GM12878 (cell line): Measurements from ENCODE around the gene FTO. TPM values are rescaled to one million over a fixed set of nuclear protein-coding genes. Genes with fewer than 3 reads are reported as not detected.

Experiments used
- ATAC-seq: fragments of 200-7000 bp; cut with Tn5 transposase; 3 replicates; pipeline ENCODE4 v1.9.1; 2020; ENCODE audit warnings: mild to moderate bottlenecking, moderate library complexity
- BruUV-seq: library from RNA; stranded (reverse); fragments of 400-500 nt; replicated peaks from 2 replicates; lab custom pipeline; 2021; lab: Mats Ljungman, UMichigan
- CTCF ChIA-PET: fragments of 300-600 bp; sonication (Branson Sonifier 250); formaldehyde crosslinking; extraction: SDS; loops from one replicate; lab custom pipeline; 2021; ENCODE audit warnings: inconsistent platforms; lab: Yijun Ruan, JAX
- POLR2A ChIA-PET: fragments of 350-600 bp; formaldehyde crosslinking; extraction: SDS; loops from one replicate; lab custom pipeline; 2021; ENCODE audit warnings: inconsistent platforms; lab: Charles Lee
- RAD21 ChIA-PET: fragments of 300-600 bp; sonication (Branson Sonifier 250); formaldehyde crosslinking; loops from one replicate; lab custom pipeline; 2023; ENCODE audit warnings: antibody characterized with exemption; ENCODE audit not compliant: unreplicated experiment; lab: Charles Lee
- SMC1A ChIA-PET: fragments of 300-600 bp; sonication (Branson Sonifier 250); formaldehyde crosslinking; loops from one replicate; lab custom pipeline; 2023; ENCODE audit not compliant: unreplicated experiment, uncharacterized antibody; lab: Charles Lee
- DNase-seq: peaks from one replicate; pipeline ENCODE4 v3.0.0-alpha.2; 2011; ENCODE audit warnings: low read depth, low spot score
- FAIRE-seq: peaks from 3 replicates; lab custom pipeline; 2011; peaks lifted over from hg19 to GRCh38; lab: Jason Lieb, UNC
- H2AFZ ChIP-seq: 2 replicates; pipeline ENCODE4 v1.6.0; 2011; ENCODE audit warnings: low read depth, low read length, control low read depth; ENCODE audit not compliant: control insufficient read depth
- H3K27ac ChIP-seq: 2 replicates; pipeline ENCODE4 v1.5.1; 2011; ENCODE audit warnings: control low read depth; ENCODE audit not compliant: control insufficient read depth, insufficient read depth
- H3K27me3 ChIP-seq, 2 experiments: replicated peaks in 1 of 2; 2 replicates each; pipeline versions ENCODE4 v1.6.0 to v1.6.1; 2011; ENCODE audit warnings: low read length in 1 of 2; ENCODE audit not compliant: control insufficient read depth in 2 of 2, insufficient read depth in 2 of 2
- H3K36me3 ChIP-seq, 2 experiments: 2 replicates each; pipeline ENCODE4 v1.5.1; 2011; ENCODE audit warnings: low read length in 1 of 2; ENCODE audit not compliant: control insufficient read depth in 2 of 2, insufficient read depth in 2 of 2
- H3K4me1 ChIP-seq: 2 replicates; pipeline ENCODE4 v1.6.1; 2011; ENCODE audit warnings: mild to moderate bottlenecking, low read length, moderate library complexity, mixed read lengths; ENCODE audit not compliant: control insufficient read depth, insufficient read depth
- H3K4me2 ChIP-seq: 2 replicates; pipeline ENCODE4 v1.6.0; 2011; ENCODE audit warnings: control low read depth; ENCODE audit not compliant: control insufficient read depth, insufficient read depth
- H3K4me3 ChIP-seq: fragments of 200-600 bp; sonication (generic); 2 replicates; pipeline ENCODE4 v1.5.1; 2016
- H3K79me2 ChIP-seq: 2 replicates; pipeline ENCODE4 v1.6.0; 2011; ENCODE audit warnings: low read length; ENCODE audit not compliant: control insufficient read depth, insufficient read depth
- H3K9ac ChIP-seq: 2 replicates; pipeline ENCODE4 v1.8.0; 2011; ENCODE audit warnings: low read length, control low read depth, mixed read lengths; ENCODE audit not compliant: control insufficient read depth, insufficient read depth
- H3K9me3 ChIP-seq: replicated peaks from 3 replicates; pipeline ENCODE4 v1.5.1; 2011; ENCODE audit warnings: mild to moderate bottlenecking, low read length; ENCODE audit not compliant: control insufficient read depth, insufficient read depth
- H4K20me1 ChIP-seq: 2 replicates; pipeline ENCODE4 v1.6.0; 2011; ENCODE audit not compliant: control insufficient read depth, insufficient read depth
- CBFB ChIP-seq: IDR thresholded peaks from 2 replicates; pipeline ENCODE4 v1.6.1; 2016; ENCODE audit warnings: antibody characterized with exemption, low read depth
- HDGF ChIP-seq: fragments of 450-650 bp; IDR thresholded peaks from 2 replicates; pipeline ENCODE4 v1.6.1; 2016; ENCODE audit warnings: antibody characterized with exemption
- MYB ChIP-seq: fragments of 150-350 bp; IDR thresholded peaks from 2 replicates; pipeline ENCODE4 v1.6.1; 2014; ENCODE audit warnings: mild to moderate bottlenecking, low read depth, low read length, borderline replicate concordance
- NRF1 ChIP-seq: conservative IDR thresholded peaks from 2 replicates; pipeline ENCODE4 v1.6.1; 2011; ENCODE audit warnings: mild to moderate bottlenecking, low read depth, low read length, improper control_type of control experiment
- PAX5 ChIP-seq: IDR thresholded peaks from 2 replicates; pipeline ENCODE4 v1.6.1; 2011; ENCODE audit warnings: low read depth, low read length, borderline replicate concordance
- SIN3A ChIP-seq: IDR thresholded peaks from 2 replicates; pipeline ENCODE4 v1.6.1; 2012; ENCODE audit warnings: low read depth, low read length, improper control_type of control experiment
- TCF12 ChIP-seq: IDR thresholded peaks from 2 replicates; pipeline ENCODE4 v1.6.1; 2011; ENCODE audit warnings: low read depth, mild to moderate bottlenecking, low read length
- WGBS: methylation state at CpG from one replicate; pipeline ENCODE4 v1.1.6; 2016; ENCODE audit warnings: low lambda C conversion rate; ENCODE audit not compliant: insufficient replicate concordance, insufficient coverage; ENCODE audit errors: missing lambda C conversion rate; 5-methylcytosine and 5-hydroxymethylcytosine counted together
- in situ Hi-C: fragments of 300-500 bp; cut with MboI; formaldehyde crosslinking; loops from 9 replicates; pipeline ENCODE4 v1.14.3; 2018; ENCODE audit warnings: mixed read lengths
- intact Hi-C: fragments of 100-400 bp; cut with micrococcal nuclease; formaldehyde crosslinking; loops from one replicate; pipeline ENCODE4 v1.14.2; 2022; ENCODE audit not compliant: unreplicated experiment
- polyA plus RNA-seq, 11 experiments: library from polyadenylated mRNA; depleted of rRNA in 4 of 11; unstranded in 6 of 11; stranded (reverse) in 5 of 11; fragments of >200 nt; fragmentation: Nextera tagmentation in 4 of 11; fragmentation: Illumina TruSeq in 1 of 11; extraction: Ambion mirVana in 4 of 11; extraction: Trizol in 1 of 11; gene quantifications; 1 replicate in 1 of 11; 2 replicates in 10 of 11; pipeline versions ENCODE4 v1.2.1 to v1.2.3, GENCODE V29; 2011 to 2016; ENCODE audit warnings: inconsistent platforms in 2 of 11, missing spikeins in 2 of 11, low read depth in 1 of 11
- total RNA-seq, 4 experiments: library from RNA; depleted of rRNA in 3 of 4; stranded (reverse); fragments of >200 nt in 3 of 4; fragmentation: Illumina TruSeq in 1 of 4; extraction: Trizol in 1 of 4; gene quantifications; 2 replicates each; pipeline versions ENCODE4 v1.2.1 to v1.2.3, GENCODE V29; 2013 to 2021
- TF ChIP-seq, protein P1 (sequence below): fragments of 150-350 bp; IDR thresholded peaks from 2 replicates; pipeline ENCODE4 v1.6.1; 2016; ENCODE audit warnings: low read depth, low read length

The FTO gene
- total and polyA plus RNA-seq, 10 of the 15 experiments (the other 5 are each of a cell fraction or from before 2014, with no cell fraction given): 20.1 to 55.0 (median 47.0) TPM

DNA sequence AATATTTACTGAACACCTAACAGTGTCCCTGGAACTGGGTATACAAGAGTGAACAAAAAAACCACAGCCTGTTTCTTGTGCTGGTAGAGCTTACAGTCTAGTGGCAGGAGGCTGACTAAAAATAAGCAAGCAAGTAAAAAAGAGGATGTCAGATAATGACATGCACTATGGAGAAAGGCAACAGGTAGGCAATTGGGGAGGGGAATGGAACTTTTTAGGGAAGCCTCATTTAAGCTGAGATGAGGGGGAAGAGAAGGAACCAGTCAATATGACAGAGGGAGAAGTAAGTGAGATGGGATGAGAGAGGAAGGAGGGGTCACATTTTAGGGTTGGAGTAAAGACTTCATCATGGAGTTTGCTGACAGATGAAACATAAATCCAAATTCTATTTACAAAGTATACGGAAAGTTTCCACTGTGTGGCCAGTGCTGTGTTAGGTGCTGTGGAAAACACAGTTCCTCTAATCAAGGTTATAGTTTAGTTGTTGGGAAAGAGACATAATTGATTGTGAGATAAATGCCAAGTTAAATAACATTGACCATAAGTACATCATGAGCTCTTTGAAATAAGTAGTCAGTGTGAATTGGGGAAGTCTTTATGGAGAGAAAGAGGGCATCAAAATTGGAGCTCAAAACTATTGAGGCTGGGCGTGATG lies 251.4 kb downstream of the FTO start:
- in situ Hi-C loops: no loop called here
- Histone ChIP-seq H3K9ac (no peak overlapping the region), H3K27ac (no peak overlapping the region), H3K4me3 (no peak overlapping the region), H3K36me3 (no peaks in the 10 kb centered on the region), H3K4me2 (no peak overlapping the region), H2AFZ (no peak overlapping the region), H4K20me1 (no peaks in the 10 kb centered on the region), H3K4me1 (peaks cover 9% of the 10 kb centered on the region), H3K79me2 (no peaks in the 10 kb centered on the region), H3K27me3 (no peaks in the 10 kb centered on the region), H3K9me3 (no peaks in the 10 kb centered on the region)
- intact Hi-C loops: no loop called here
- ChIA-PET SMC1A (interaction anchor here (1.2 kb wide), 1 partner anchor 9 kb away, joined by 3 read pairs; no protein-coding TSS in a partner anchor), RAD21 (no interaction called here), POLR2A (no interaction called here), CTCF (interaction anchor here (1.4 to 1.9 kb wide), 3 partner anchors 9 to 405 kb away, joined by 3 to 4 read pairs (median 3); no protein-coding TSS in a partner anchor)
- TF ChIP-seq HDGF (no peak), PAX5 (no peak)
- no TSS peak for BruUV-seq
- WGBS: 100% methylated on average over 2 of the region's 2 CpGs
- FAIRE-seq (no peak), ATAC-seq (no peak), DNase-seq (no peak)

DNA sequence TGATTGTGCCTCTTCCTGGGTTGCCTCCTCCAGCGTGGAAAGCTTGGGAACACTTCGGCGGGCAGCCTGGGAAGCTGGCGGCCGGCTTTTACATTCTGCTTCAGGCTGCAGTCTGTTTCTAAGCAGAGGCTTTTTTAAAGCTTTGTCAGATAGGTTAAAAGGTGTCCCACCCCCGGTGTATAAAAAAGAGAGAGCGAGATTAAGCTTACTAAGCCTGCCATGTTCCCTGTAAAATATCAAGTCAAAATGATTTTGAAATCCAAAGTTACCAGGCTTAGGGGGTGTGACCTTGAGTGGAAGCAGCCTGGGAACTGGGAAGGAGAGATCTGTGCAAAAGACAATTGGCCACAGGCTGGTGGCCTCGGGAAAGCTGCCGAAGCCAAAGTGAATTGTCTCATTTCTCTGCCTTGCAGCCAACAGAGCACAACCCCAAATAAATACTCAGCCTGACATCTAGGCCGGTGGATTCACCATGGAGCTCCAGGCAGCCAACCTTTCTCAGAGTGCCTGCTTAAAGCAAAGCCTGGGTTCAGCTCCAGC lies 254.5 kb downstream of the FTO start:
- ChIA-PET POLR2A (interaction anchor here (1.6 kb wide), 1 partner anchor 15 kb away, joined by 3 read pairs; no protein-coding TSS in a partner anchor), RAD21 (no interaction called here), CTCF (interaction anchor here (0.8 to 1.9 kb wide), 4 partner anchors 11 to 67 kb away, joined by 3 to 6 read pairs (median 4); no protein-coding TSS in a partner anchor), SMC1A (interaction anchor here (1.5 kb wide), 1 partner anchor 9 kb away, joined by 5 read pairs; no protein-coding TSS in a partner anchor)
- H3K9ac ChIP-seq: no peak overlapping the region
- no peaks in the 10 kb centered on the region for H3K4me1 ChIP-seq
- no peak overlapping the region for H3K4me2 ChIP-seq
- intact Hi-C loops (no loop called here), in situ Hi-C loops (no loop called here)
- 92% methylated on average over 10 of the region's 10 CpGs for WGBS
- H3K27ac ChIP-seq: no peak overlapping the region
- FAIRE-seq: no peak
- no peak overlapping the region for H3K4me3 ChIP-seq
- no peak for DNase-seq
- H3K27me3 ChIP-seq: no peaks in the 10 kb centered on the region
- no TSS peak for BruUV-seq
- H3K9me3 ChIP-seq: no peaks in the 10 kb centered on the region
- no peak for ATAC-seq
- no peaks in the 10 kb centered on the region for H4K20me1 ChIP-seq
- no peaks in the 10 kb centered on the region for H3K36me3 ChIP-seq
- no peak overlapping the region for H2AFZ ChIP-seq
- no peaks in the 10 kb centered on the region for H3K79me2 ChIP-seq
- TF ChIP-seq TCF12 (no peak), NRF1 (no peak), CBFB (no peak), SIN3A (no peak), MYB (no peak)
- TF ChIP-seq, protein P1, sequence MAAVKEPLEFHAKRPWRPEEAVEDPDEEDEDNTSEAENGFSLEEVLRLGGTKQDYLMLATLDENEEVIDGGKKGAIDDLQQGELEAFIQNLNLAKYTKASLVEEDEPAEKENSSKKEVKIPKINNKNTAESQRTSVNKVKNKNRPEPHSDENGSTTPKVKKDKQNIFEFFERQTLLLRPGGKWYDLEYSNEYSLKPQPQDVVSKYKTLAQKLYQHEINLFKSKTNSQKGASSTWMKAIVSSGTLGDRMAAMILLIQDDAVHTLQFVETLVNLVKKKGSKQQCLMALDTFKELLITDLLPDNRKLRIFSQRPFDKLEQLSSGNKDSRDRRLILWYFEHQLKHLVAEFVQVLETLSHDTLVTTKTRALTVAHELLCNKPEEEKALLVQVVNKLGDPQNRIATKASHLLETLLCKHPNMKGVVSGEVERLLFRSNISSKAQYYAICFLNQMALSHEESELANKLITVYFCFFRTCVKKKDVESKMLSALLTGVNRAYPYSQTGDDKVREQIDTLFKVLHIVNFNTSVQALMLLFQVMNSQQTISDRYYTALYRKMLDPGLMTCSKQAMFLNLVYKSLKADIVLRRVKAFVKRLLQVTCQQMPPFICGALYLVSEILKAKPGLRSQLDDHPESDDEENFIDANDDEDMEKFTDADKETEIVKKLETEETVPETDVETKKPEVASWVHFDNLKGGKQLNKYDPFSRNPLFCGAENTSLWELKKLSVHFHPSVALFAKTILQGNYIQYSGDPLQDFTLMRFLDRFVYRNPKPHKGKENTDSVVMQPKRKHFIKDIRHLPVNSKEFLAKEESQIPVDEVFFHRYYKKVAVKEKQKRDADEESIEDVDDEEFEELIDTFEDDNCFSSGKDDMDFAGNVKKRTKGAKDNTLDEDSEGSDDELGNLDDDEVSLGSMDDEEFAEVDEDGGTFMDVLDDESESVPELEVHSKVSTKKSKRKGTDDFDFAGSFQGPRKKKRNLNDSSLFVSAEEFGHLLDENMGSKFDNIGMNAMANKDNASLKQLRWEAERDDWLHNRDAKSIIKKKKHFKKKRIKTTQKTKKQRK: no peak
